ENCODE measurements around the gene RELL1. TPM values are rescaled to one million over a fixed set of nuclear protein-coding genes. Genes with fewer than 3 reads are reported as not detected.

The RELL1 gene
- total RNA-seq, 1 donor from 2014 or later, result 22.2 TPM

GRCh38 chr4:37602454-37603069, 83.6 kb downstream of the RELL1 start:
- peaks cover 4% of the 10 kb centered on the region for H3K4me1 ChIP-seq
- DNase-seq, result no peak
- H3K4me3 ChIP-seq, result no peak overlapping the region
- H3K9me3 ChIP-seq (replicated peaks), result no peaks in the 10 kb centered on the region
- no peak overlapping the region for H3K27ac ChIP-seq (replicated peaks)
- TF ChIP-seq CTCF (IDR thresholded peaks at IDR 0.05; ENCODE audit: borderline replicate concordance), result no peak
- no peaks in the 10 kb centered on the region for H3K36me3 ChIP-seq
- no peaks in the 10 kb centered on the region for H3K27me3 ChIP-seq (ENCODE audit: low read depth)
- intact Hi-C loops (cut with micrococcal nuclease), result loop anchor here (5.0 to 10.0 kb wide), 2 partner anchors 82 to 190 kb away; partner anchors contain the start of gene RELL1

- H3K27ac ChIP-seq (replicated peaks), result no peak overlapping the region
- H3K36me3 ChIP-seq, result no peaks in the 10 kb centered on the region
- intact Hi-C loops (cut with micrococcal nuclease), result loop anchor here (5.0 to 10.0 kb wide), 2 partner anchors 83 to 191 kb away; partner anchors contain the start of gene RELL1
- H3K27me3 ChIP-seq (ENCODE audit: low read depth), result no peaks in the 10 kb centered on the region
- H3K4me1 ChIP-seq, result peaks cover 4% of the 10 kb centered on the region
- no peak for DNase-seq
- no peaks in the 10 kb centered on the region for H3K9me3 ChIP-seq (replicated peaks)
- no peak for TF ChIP-seq CTCF (IDR thresholded peaks at IDR 0.05; ENCODE audit: borderline replicate concordance)
- H3K4me3 ChIP-seq, result no peak overlapping the region
Observed at GRCh38 chr4:37601531-37601930, 84.6 kb downstream of the RELL1 start.

- intact Hi-C loops (cut with micrococcal nuclease), result no loop called here
- Histone ChIP-seq H3K27me3 (ENCODE audit: low read depth) (no peaks in the 10 kb centered on the region), H3K27ac (replicated peaks) (no peak overlapping the region), H3K4me1 (peaks cover 4% of the 10 kb centered on the region), H3K36me3 (no peaks in the 10 kb centered on the region), H3K4me3 (no peak overlapping the region), H3K9me3 (replicated peaks) (no peaks in the 10 kb centered on the region)
- TF ChIP-seq CTCF (IDR thresholded peaks at IDR 0.05; ENCODE audit: borderline replicate concordance), result no peak
- DNase-seq, result no peak
Observed at GRCh38 chr4:37599092-37599790, 86.9 kb downstream of the RELL1 start.

- H3K27ac ChIP-seq (replicated peaks), result no peak overlapping the region
- H3K27me3 ChIP-seq (ENCODE audit: low read depth), result no peaks in the 10 kb centered on the region
- H3K9me3 ChIP-seq (replicated peaks), result no peaks in the 10 kb centered on the region
- no peak for DNase-seq
- intact Hi-C loops (cut with micrococcal nuclease), result no loop called here
- no peak overlapping the region for H3K4me3 ChIP-seq
- H3K4me1 ChIP-seq, result no peaks in the 10 kb centered on the region
- H3K36me3 ChIP-seq, result no peaks in the 10 kb centered on the region
- no peak for TF ChIP-seq CTCF (IDR thresholded peaks at IDR 0.05; ENCODE audit: borderline replicate concordance)
Observed at GRCh38 chr4:37597034-37597433, 89.1 kb downstream of the RELL1 start.

GRCh38 chr4:37595875-37596680, 90.1 kb downstream of the RELL1 start:
- Histone ChIP-seq H3K27me3 (ENCODE audit: low read depth) (no peaks in the 10 kb centered on the region), H3K27ac (replicated peaks) (no peak overlapping the region), H3K36me3 (no peaks in the 10 kb centered on the region), H3K4me1 (no peaks in the 10 kb centered on the region), H3K4me3 (no peak overlapping the region), H3K9me3 (replicated peaks) (no peaks in the 10 kb centered on the region)
- no peak for TF ChIP-seq CTCF (IDR thresholded peaks at IDR 0.05; ENCODE audit: borderline replicate concordance)
- intact Hi-C loops (cut with micrococcal nuclease), result no loop called here
- DNase-seq, result no peak
